Astrocyte of the hippocampus (primary cell): ENCODE data around the gene TAF15.

ENCODE experiments used
- DNase-seq: peaks from one replicate; pipeline ENCODE4 v3.0.0; 2011; ENCODE audit warnings: low read depth, low spot score

TAF15 gene

GRCh38 chr17:35817196-35817595 is 7.9 kb downstream of the TAF15 start:
- DNase-seq, result no peak

DNA sequence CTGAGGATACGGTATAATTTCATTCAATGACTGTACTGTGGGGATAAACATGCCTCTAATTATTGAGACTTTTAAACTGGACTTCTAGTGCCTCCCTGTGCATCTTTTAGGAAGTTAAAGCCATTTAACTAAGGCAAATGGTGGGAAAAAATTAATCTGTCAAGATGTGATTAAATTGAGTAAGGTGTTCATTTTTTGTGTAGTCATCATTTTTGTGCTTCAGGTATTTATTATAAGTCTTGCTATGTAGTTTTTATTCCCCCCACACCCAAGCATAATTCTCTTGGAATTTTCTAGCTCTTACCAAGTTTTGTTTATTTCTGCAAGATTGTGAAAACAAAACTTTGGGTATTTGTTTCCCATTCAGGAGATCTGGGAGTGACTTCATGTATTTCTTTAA is 10.2 kb downstream of the TAF15 start:
- no peak for DNase-seq

DNA sequence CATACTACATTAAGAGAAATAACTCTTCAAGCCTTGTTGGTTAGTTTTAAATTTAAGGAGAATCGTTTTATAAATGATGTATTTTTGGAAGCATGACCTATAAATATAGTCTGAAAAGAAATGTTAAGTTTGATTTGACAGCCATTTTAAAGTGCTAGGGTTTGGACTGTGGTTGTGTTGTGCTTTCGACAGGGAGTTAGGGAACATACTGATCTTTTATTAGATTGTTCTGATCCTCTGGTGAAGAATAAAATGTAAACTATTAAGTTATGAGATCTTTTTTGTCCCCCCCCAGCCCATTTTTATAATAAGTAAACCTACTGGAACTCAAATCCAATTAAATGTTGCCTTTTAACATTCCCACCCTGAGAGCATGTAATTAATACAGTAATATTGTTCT is 12.0 kb downstream of the TAF15 start:
- DNase-seq, result no peak

GRCh38 chr17:35825206-35825605 is 15.9 kb downstream of the TAF15 start:
- no peak for DNase-seq

DNA sequence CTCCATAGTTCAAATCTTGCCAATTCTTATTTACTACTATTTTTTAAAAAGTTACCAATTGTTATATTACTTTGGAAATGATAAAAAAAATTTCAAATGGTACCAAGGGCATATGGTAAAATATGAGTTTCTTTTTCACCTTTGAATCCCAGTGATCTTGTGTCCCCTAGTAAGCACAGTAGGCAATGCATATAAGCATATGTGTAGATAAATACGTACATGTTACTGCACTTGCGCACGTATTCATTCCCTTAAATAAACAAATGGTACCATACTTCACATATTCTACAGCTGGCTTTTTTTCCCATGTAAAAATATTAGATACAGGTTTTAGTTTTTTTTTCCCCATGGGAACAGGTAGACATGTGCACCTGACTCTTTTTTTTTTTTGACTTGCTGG is 31.8 kb downstream of the TAF15 start:
- DNase-seq, result no peak

GRCh38 chr17:35841505-35841904 is 32.2 kb downstream of the TAF15 start:
- DNase-seq, result no peak

- no peak for DNase-seq
Measured at GRCh38 chr17:35842239-35842638, 33.0 kb downstream of the TAF15 start.

- DNase-seq, result no peak
Measured at GRCh38 chr17:35843698-35844097, 34.4 kb downstream of the TAF15 start.

DNA sequence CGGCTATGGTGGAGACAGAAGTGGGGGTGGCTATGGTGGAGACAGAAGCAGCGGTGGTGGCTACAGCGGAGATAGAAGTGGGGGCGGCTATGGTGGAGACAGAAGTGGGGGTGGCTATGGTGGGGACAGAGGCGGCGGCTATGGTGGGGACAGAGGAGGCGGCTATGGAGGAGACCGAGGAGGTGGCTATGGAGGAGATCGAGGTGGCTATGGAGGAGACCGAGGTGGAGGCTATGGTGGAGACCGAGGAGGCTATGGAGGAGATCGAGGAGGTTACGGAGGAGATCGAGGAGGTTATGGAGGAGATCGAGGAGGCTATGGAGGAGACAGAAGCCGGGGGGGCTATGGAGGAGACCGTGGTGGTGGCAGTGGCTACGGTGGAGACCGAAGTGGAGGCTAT is 35.3 kb downstream of the TAF15 start:
- no peak for DNase-seq

DNA sequence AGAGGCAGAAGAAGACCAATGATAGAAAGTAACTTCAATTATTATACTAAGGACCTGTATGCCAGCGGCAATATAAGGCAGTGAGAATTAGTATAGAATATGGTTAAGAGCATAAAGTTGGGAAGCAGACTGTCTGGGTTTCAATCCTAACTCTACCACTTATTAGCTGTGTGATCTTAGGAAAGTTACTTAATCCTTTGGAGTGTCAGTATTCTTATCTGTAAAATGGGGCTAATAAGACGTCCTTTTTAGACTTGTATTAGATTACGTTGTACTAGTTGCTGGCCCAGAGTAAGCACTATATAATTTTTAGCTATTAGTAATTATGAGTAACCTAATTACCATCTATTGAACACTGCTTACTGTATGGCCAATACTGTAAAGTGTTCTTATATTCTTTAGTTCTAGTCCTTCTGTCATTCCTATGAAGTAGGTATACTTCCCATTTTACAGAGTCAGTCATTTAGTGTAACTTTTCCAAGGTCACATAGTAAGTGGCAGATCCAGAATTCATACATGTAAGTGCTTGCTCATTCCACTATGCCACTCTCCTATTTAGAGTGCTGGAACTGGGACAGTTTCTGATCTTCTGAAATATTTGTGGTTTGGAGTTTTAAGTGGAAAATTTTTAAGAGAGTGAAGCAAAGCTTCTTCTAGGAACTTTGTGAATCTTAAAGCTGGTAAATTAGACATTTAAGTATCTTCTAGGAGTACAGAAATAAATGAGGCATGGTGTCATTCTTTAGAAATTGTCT is 36.9 kb downstream of the TAF15 start:
- peak; percentile 34 for DNase-seq

GRCh38 chr17:35847006-35847405 is 37.7 kb downstream of the TAF15 start:
- no peak for DNase-seq

DNA sequence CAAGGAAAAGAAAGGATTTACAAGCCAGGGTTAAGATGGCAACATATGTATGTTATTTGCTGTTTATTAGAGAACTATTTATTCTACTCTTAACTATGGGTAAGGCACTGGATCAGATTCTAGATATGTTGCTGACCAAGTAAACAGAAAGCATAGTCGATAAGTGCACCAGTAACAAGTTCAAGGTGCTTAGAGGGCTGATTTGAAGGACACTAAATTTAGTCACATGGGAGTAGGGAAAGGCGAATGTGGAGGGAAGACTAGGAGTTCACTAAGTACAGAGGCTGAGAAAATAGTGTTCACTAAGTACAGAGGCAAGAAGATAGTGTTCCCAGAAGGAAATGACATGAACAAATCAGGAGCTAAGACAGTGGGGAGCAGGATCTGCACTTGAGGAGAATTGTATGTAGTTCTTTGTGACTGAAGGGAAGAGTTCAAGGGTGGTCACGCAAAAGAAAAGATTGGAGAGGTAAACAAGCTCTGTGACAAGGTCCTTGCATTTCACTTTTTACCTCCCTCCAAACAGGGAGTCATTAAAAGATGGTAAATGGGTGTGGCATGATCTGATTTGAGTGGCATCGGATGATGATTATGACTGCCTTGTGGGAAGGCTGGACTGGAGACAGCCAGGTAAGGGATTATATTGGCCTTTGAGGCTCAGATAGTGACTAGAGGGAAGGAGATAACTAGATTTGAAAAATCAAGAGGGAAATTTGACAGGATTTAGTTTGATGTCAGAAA is 38.5 kb downstream of the TAF15 start:
- no peak for DNase-seq

DNA sequence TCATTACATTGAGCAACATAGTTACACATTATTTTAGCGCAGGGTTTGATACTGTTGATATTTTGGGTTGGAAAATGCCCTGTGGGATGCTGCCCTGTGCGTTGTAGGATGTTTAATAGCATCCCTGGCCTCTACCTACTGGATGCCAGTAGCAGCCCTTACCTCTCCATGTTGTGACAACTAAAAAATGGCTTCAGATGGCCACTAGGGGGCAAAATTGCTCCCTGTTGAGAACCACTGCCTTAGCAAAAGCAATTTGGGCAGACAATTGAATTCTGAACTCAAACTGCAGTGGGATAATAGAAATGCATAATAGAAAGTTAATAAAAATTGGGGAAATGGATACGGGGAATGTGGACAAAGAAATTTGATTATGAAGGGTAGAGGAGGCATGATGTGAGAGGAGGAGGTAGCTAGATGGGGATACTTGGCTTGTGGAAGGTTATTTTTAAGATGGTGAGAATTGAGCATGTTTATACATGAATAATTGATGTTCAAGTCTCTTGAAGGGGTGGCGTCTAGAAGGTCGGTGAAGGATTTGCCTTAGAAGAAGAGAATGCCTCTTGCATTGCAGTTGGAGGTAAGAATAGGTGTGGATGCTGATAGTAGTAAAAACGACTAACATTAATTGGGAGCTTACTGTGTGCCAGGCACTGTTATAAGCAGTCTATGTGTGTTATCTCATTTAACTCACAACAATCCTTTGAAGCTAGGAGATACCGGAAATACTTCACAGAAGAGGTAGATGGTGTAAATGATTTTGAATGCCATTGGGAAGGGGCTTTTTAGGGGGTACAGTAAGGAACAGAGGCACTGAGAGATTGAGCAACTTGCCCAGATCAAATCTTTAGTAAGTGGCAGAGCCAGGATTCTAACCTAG is 40.4 kb downstream of the TAF15 start:
- peak; percentile 81 for DNase-seq

- no peak for DNase-seq
Measured at GRCh38 chr17:35855965-35856364, 46.7 kb downstream of the TAF15 start.

GRCh38 chr17:35856603-35857002 is 47.3 kb downstream of the TAF15 start:
- no peak for DNase-seq

DNA sequence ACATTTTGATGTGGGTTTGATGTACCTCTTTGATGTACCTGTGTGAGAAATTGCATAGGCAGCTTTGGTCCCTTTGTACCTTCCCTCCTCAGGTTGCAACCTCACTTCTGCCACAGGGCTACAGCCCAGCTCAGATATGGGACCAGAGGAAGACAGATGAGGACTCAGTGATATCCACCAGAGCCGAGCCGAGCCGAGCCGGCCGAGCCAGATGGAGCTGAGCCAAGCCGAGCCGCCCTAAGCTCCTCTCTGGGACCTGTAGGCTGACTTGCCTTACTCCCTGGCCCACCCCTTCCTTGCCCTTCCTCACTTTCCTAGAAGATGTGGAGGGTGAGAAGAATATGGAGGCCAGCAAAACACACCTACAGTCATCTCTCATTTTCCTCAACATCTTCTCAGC is 55.6 kb downstream of the TAF15 start:
- no peak for DNase-seq

GRCh38 chr17:35865412-35866340 is 56.4 kb downstream of the TAF15 start:
- DNase-seq, result peak; percentile 56

DNA sequence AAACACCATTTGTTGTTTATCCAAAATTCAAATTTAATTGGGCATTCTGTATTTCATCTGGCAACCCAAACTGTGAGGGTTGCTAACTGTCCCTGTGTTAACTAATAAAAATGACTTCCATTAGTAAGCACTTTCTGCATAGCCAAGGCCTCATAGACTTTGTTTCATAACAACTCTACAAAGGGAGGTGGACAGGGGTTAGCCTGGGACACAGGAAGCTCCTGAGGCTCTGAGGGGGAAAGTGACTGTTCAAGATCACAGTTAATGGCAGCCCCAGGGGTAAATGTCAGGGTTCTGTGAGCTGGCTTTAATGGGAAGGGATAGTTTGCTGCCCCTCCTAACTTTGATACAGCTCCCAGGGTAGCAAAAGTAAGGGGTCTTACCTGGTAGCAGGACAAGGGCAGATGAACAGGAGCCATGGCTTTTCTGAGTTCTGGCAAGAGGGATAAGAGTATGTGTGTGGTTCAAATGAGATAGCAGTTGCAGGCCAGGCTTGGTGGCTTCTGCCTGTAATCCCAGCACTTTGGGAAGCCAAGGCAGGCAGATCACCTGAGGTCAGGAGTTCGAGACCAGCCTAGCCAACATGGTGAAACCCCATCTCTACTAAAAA is 57.2 kb downstream of the TAF15 start:
- DNase-seq, result no peak

- no peak for DNase-seq
Measured at GRCh38 chr17:35867574-35867973, 58.3 kb downstream of the TAF15 start.

- no peak for DNase-seq
Measured at GRCh38 chr17:35868737-35869136, 59.5 kb downstream of the TAF15 start, which contains the start of gene HEATR9. Gene HEATR9 (minus strand): TSS chr17:35868891. CDS start chr17:35868742, 149 bp downstream.
